Measurements from ENCODE around the gene SGCA. TPM values are rescaled to one million over a fixed set of nuclear protein-coding genes. Genes with fewer than 3 reads are reported as not detected.

SGCA gene
- total RNA-seq, 4 donors from 2014 or later: 1.1 to 4.9 (median 2.6) TPM; not detected in 1

GRCh38 chr17:50204431-50204830, 38.6 kb downstream of the SGCA start:
- no peak for ATAC-seq (ENCODE audit: low FRiP score)
- no peak for DNase-seq (ENCODE audit: low spot score)
- TF ChIP-seq CTCF (IDR thresholded peaks at IDR 0.05): no peak

GRCh38 chr17:50205111-50205962, 39.5 kb downstream of the SGCA start:
- ATAC-seq (ENCODE audit: low FRiP score): no peak

GRCh38 chr17:50205963-50206505, 40.2 kb downstream of the SGCA start:
- ATAC-seq (ENCODE audit: low FRiP score): no peak
- DNase-seq (ENCODE audit: low spot score): no peak
- TF ChIP-seq CTCF (IDR thresholded peaks at IDR 0.05): no peak

More at GRCh38 chr17:50205111-50205962, 39.5 kb downstream of the SGCA start:
- TF ChIP-seq CTCF (IDR thresholded peaks at IDR 0.05): no peak
- DNase-seq (ENCODE audit: low spot score): no peak

- TF ChIP-seq CTCF (IDR thresholded peaks at IDR 0.05): no peak
- ATAC-seq (ENCODE audit: low FRiP score): no peak
- DNase-seq (ENCODE audit: low spot score): no peak
Measured at GRCh38 chr17:50206604-50207293, 40.9 kb downstream of the SGCA start.

GRCh38 chr17:50207315-50207714, 41.5 kb downstream of the SGCA start:
- DNase-seq (ENCODE audit: low spot score) (no peak), ATAC-seq (ENCODE audit: low FRiP score) (no peak)
- no peak for TF ChIP-seq CTCF (IDR thresholded peaks at IDR 0.05)

- TF ChIP-seq CTCF (IDR thresholded peaks at IDR 0.05): no peak
- no peak for ATAC-seq (ENCODE audit: low FRiP score)
- no peak for DNase-seq (ENCODE audit: low spot score)
Measured at GRCh38 chr17:50207792-50208567, 42.2 kb downstream of the SGCA start.
